GM12878 (cell line): ENCODE measurements around the gene ACTR1B. TPM values are rescaled to one million over a fixed set of nuclear protein-coding genes. Genes with fewer than 3 reads are reported as not detected.

Source experiments
- BACH1 ChIP-seq: fragments of 450-650 bp; IDR thresholded peaks from 2 replicates; pipeline ENCODE4 v1.6.1; 2017; ENCODE audit warnings: mild to moderate bottlenecking, borderline replicate concordance
- CREB1 ChIP-seq: IDR thresholded peaks from 2 replicates; pipeline ENCODE4 v1.6.1; 2012; ENCODE audit warnings: low read depth, mild to moderate bottlenecking, inconsistent platforms
- E2F8 ChIP-seq: fragments of 450-650 bp; IDR thresholded peaks from 2 replicates; pipeline ENCODE4 v1.6.1; 2018; ENCODE audit warnings: mild to moderate bottlenecking, low read depth, moderate library complexity; ENCODE audit not compliant: partially characterized antibody
- EGR1 ChIP-seq, 2 experiments: IDR thresholded peaks; 1 replicate in 1 of 2; 2 replicates in 1 of 2; pipeline ENCODE4 v1.6.1; 2011 to 2012; ENCODE audit warnings: low read depth in 2 of 2, low read length in 2 of 2, borderline replicate concordance in 1 of 2, mild to moderate bottlenecking in 1 of 2, moderate library complexity in 1 of 2
- KLF5 ChIP-seq: fragments of 450-650 bp; IDR thresholded peaks from 2 replicates; pipeline ENCODE4 v1.6.1; 2014; ENCODE audit warnings: mild to moderate bottlenecking; ENCODE audit not compliant: partially characterized antibody
- NR2C1 ChIP-seq: fragments of 450-650 bp; IDR thresholded peaks from 2 replicates; pipeline ENCODE4 v1.6.1; 2017; ENCODE audit warnings: antibody characterized with exemption, mild to moderate bottlenecking, moderate library complexity
- NRF1 ChIP-seq: conservative IDR thresholded peaks from 2 replicates; pipeline ENCODE4 v1.6.1; 2011; ENCODE audit warnings: mild to moderate bottlenecking, low read depth, low read length, improper control_type of control experiment
- PKNOX1 ChIP-seq: fragments of 450-650 bp; IDR thresholded peaks from 2 replicates; pipeline ENCODE4 v1.6.1; 2016; ENCODE audit warnings: mild to moderate bottlenecking
- PML ChIP-seq: IDR thresholded peaks from 2 replicates; pipeline ENCODE4 v1.6.1; 2012; ENCODE audit warnings: low read length, inconsistent platforms
- POLR2A ChIP-seq: IDR thresholded peaks from 2 replicates; pipeline ENCODE4 v1.6.1; 2011; ENCODE audit warnings: low read depth, mild to moderate bottlenecking, low read length
- RAD51 ChIP-seq: fragments of 450-650 bp; IDR thresholded peaks from 2 replicates; pipeline ENCODE4 v1.6.1; 2016; ENCODE audit warnings: moderate library complexity, mild to moderate bottlenecking, inconsistent platforms
- RBBP5 ChIP-seq: fragments of 200-600 bp; sonication (generic); conservative IDR thresholded peaks from 2 replicates; pipeline ENCODE4 v1.6.1; 2016
- RUNX3 ChIP-seq: IDR thresholded peaks from 2 replicates; pipeline ENCODE4 v1.6.1; 2012; ENCODE audit warnings: low read length, inconsistent platforms
- SMARCA5 ChIP-seq: fragments of 450-650 bp; IDR thresholded peaks from 2 replicates; pipeline ENCODE4 v1.6.1; 2017; ENCODE audit warnings: mild to moderate bottlenecking
- TAF1 ChIP-seq: IDR thresholded peaks from 2 replicates; pipeline ENCODE4 v1.6.1; 2011; ENCODE audit warnings: mild to moderate bottlenecking, low read depth, low read length, borderline replicate concordance
- TCF3 ChIP-seq: IDR thresholded peaks from 2 replicates; pipeline ENCODE4 v1.6.1; 2012; ENCODE audit warnings: low read depth, mild to moderate bottlenecking, low read length, borderline replicate concordance; ENCODE audit not compliant: insufficient read depth
- YY1 ChIP-seq: IDR thresholded peaks from 2 replicates; pipeline ENCODE4 v1.6.1; 2011; ENCODE audit warnings: low read depth, mild to moderate bottlenecking, low read length
- ZNF217 ChIP-seq: fragments of 450-650 bp; IDR thresholded peaks from 2 replicates; pipeline ENCODE4 v1.6.1; 2017; ENCODE audit warnings: antibody characterized with exemption, mild to moderate bottlenecking
- polyA plus RNA-seq, 11 experiments: library from polyadenylated mRNA; depleted of rRNA in 4 of 11; unstranded in 6 of 11; stranded (reverse) in 5 of 11; fragments of >200 nt; fragmentation: Nextera tagmentation in 4 of 11; fragmentation: Illumina TruSeq in 1 of 11; extraction: Ambion mirVana in 4 of 11; extraction: Trizol in 1 of 11; gene quantifications; 1 replicate in 1 of 11; 2 replicates in 10 of 11; pipeline versions ENCODE4 v1.2.1 to v1.2.3, GENCODE V29; 2011 to 2016; ENCODE audit warnings: inconsistent platforms in 2 of 11, missing spikeins in 2 of 11, low read depth in 1 of 11
- total RNA-seq, 4 experiments: library from RNA; depleted of rRNA in 3 of 4; stranded (reverse); fragments of >200 nt in 3 of 4; fragmentation: Illumina TruSeq in 1 of 4; extraction: Trizol in 1 of 4; gene quantifications; 2 replicates each; pipeline versions ENCODE4 v1.2.1 to v1.2.3, GENCODE V29; 2013 to 2021
- TF ChIP-seq, protein P1 (sequence below): IDR thresholded peaks from 2 replicates; pipeline ENCODE4 v1.6.1; 2011; ENCODE audit warnings: borderline replicate concordance, low read depth, mild to moderate bottlenecking, moderate library complexity, mixed read lengths, low read length; ENCODE audit not compliant: insufficient read depth; ENCODE audit errors: extremely low read length
- TF ChIP-seq, protein P2 (sequence below): IDR thresholded peaks from 2 replicates; pipeline ENCODE4 v1.6.1; 2011; ENCODE audit warnings: low read depth, low read length, improper control_type of control experiment, borderline replicate concordance
- TF ChIP-seq, protein P3 (sequence below): fragments of 450-650 bp; IDR thresholded peaks from 2 replicates; pipeline ENCODE4 v1.6.1; 2017; ENCODE audit warnings: borderline replicate concordance

Gene ACTR1B
- total and polyA plus RNA-seq, 10 of the 15 experiments (the other 5 are each of a cell fraction or from before 2014, with no cell fraction given), result 1.3 to 62.8 (median 44.8) TPM

DNA sequence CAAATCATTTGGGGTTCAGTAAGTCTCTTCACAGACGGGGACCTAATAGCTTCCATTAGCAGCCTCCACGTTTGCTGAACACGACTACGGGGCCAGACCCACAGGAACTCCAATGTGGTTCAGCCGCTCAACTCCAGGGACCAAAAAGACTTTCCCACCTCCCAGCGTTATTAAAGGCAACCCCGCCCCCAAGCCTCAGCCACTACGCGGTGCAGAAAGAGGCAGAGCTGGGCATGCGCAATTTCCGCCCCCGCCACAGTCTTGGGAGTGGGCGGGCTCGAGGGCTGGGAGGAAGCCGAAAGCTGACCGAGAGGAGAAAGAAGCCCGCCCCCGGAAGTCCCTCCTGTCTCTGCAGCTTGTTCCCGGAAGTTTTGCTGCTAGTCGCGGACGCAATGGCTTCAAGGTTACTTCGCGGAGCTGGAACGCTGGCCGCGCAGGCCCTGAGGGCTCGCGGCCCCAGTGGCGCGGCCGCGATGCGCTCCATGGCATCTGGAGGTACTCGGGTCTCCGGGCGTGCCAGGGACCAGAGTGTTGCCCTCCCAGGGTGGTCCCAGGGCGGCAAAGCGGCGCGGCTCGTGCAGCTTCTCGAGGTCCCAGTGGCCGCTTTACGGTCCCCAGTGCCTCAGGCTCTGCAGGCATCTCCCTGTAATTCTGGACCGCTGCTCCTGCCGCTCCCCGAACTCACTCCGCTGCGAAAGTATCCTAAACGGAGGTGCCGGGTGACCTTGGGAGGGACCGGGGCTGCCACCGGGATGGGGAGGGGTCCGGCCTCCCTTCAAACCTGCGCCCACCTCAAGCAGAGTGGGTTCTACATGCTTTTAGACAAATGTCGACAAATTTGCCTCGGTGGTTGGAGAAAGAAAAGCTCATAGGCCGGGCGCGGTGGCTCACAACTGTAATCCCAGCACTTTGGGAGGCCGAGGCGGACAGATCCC, 17.9 kb downstream of the ACTR1B start, which contains the start of gene COX5B (continued):
- TF ChIP-seq, protein P1, sequence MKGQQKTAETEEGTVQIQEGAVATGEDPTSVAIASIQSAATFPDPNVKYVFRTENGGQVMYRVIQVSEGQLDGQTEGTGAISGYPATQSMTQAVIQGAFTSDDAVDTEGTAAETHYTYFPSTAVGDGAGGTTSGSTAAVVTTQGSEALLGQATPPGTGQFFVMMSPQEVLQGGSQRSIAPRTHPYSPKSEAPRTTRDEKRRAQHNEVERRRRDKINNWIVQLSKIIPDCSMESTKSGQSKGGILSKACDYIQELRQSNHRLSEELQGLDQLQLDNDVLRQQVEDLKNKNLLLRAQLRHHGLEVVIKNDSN, result no peak
- TF ChIP-seq, protein P2, sequence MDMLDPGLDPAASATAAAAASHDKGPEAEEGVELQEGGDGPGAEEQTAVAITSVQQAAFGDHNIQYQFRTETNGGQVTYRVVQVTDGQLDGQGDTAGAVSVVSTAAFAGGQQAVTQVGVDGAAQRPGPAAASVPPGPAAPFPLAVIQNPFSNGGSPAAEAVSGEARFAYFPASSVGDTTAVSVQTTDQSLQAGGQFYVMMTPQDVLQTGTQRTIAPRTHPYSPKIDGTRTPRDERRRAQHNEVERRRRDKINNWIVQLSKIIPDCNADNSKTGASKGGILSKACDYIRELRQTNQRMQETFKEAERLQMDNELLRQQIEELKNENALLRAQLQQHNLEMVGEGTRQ, result no peak
- TF ChIP-seq E2F8, result no peak
- TF ChIP-seq ZNF217, result no peak
- TF ChIP-seq RUNX3, result peak; percentile 46
- TF ChIP-seq POLR2A, result peak; percentile 97
- no peak for TF ChIP-seq RBBP5
- peak; percentile 34 for TF ChIP-seq PKNOX1
- peak; percentile 60 for TF ChIP-seq NR2C1
- no peak for TF ChIP-seq RAD51
- 0 out of 2 replicates have a peak, but pooled peaks have one; percentile 14 for TF ChIP-seq SMARCA5
- TF ChIP-seq YY1, result peak; percentile 92
- TF ChIP-seq PML, result peak; percentile 67
- no peak for TF ChIP-seq TCF3
- peak; percentile 99 for TF ChIP-seq TAF1
- peak; percentile 74 for TF ChIP-seq NRF1
- TF ChIP-seq EGR1 (IDR thresholded peaks at IDR 0.05; ENCODE audit: borderline replicate concordance in 1 of 2, low read depth in 2 of 2, low read length in 2 of 2), result peak; percentile 69 to 100
- TF ChIP-seq, protein P3, sequence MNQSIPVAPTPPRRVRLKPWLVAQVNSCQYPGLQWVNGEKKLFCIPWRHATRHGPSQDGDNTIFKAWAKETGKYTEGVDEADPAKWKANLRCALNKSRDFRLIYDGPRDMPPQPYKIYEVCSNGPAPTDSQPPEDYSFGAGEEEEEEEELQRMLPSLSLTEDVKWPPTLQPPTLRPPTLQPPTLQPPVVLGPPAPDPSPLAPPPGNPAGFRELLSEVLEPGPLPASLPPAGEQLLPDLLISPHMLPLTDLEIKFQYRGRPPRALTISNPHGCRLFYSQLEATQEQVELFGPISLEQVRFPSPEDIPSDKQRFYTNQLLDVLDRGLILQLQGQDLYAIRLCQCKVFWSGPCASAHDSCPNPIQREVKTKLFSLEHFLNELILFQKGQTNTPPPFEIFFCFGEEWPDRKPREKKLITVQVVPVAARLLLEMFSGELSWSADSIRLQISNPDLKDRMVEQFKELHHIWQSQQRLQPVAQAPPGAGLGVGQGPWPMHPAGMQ, result no peak
- peak; percentile 49 for TF ChIP-seq KLF5
- TF ChIP-seq CREB1, result peak; percentile 16
- TF ChIP-seq BACH1, result peak; percentile 65
